ENCODE results near the gene TAS1R2.
A peak's percentile ranks its signal among the peaks of the same experiment; 100 is the strongest.
"Not testable (repeated sequence)": the region's sequence is repeated elsewhere in the genome, so short reads cannot be mapped to it uniquely, and the experiment has no call there.

TAS1R2 gene

DNA sequence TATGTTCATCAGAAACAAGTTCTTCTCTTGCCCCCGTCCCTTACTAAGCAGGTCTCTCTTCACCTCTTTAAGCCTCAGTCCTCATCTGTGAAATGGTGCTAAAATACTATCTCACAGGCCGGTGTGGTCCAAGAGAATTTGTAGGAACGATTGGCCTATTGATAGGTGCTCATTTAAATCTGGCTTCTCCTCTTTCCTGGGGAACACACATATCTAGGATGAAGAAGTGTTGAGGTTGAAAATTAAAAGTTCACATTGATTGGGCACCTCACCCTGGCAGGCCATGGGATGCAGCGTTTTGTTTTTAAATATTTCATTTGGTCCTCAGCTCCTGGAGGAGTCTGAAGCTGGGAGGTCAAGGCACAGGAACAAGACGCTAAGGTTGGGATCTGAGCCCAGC, 8.9 kb upstream of the TAS1R2 start:
- no peak for DNase-seq

DNA sequence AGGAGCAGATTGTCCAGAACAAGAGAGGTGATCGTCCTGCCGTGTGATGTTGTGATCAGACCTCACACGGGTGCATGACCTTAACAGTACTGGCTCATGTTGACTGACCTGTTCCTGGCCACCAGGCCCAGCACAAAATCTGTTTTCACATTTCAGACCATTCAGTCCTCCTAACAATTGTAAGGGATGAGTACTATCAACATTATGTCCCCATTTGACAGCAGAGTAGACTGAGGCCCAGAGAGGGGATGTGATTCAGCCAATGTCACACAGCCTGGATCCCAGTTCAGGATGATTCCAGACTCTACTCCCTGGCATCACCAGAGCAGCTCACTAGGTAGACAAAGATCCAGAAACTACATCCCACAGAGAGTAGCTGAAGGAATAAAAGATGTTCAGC, 7.4 kb upstream of the TAS1R2 start:
- DNase-seq, result no peak

DNA sequence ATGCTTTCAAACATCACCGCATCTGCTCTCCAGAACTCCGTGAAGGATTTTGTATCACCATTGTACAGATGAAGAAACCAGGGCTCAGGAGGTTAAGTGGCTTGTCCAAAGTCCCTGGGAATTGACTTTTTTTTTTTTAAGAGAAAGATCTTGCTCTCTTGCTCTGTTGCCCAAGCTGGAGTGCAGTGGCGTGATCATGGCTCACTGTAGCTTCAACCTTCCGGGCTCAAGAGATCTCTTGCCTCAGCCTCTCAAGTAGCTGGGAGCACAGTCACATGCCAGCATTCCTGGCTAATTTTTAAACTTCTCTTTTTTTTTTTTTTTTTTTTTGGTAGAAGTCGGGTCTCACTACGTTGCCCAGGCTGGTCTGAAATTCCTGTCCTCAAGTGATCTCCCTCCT, 6.9 kb upstream of the TAS1R2 start:
- DNase-seq, result no peak

DNA sequence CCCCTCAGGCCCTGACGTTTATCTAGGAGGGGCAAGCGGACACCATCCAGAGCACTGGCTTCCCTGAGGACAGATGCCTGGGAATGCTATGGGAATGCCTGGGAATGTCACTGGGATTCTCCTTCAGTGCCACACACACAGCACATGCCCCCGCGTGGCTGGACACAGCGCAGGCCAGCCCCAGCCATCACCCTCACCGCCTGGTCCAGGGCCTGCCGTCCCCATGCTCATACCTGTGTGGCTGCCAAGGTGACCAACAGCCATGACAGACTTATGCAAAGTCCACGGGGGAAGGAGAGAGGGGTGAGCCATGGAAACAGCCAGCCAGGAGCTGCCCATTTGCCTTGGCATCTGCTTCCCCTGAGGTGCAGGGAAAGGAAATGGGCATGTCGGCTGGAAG, 5.7 kb upstream of the TAS1R2 start:
- no peak for DNase-seq

DNA sequence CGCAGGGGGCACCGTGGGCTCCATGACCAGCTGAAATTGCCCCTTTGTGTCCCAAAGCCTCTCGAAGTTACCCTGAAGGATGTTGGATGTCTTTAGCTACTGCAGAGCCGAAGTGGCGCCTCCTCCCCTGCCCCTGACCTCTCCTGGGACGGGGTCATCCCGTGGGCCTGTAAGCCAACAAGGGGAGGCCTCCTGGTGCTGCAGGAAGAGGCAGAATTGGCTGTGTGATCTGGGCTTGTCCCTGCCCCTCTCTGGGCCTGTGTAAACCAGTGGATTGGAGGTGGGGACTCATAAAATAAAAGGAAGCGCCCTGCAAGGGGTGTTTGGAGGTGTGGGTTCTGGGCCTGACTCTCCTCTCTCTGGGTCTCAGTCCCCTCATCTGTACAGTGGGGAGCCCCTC, 2.1 kb upstream of the TAS1R2 start:
- DNase-seq, result no peak

- DNase-seq, result no peak
Observed at GRCh38 chr1:18861082-18861481, 1.6 kb upstream of the TAS1R2 start.

DNA sequence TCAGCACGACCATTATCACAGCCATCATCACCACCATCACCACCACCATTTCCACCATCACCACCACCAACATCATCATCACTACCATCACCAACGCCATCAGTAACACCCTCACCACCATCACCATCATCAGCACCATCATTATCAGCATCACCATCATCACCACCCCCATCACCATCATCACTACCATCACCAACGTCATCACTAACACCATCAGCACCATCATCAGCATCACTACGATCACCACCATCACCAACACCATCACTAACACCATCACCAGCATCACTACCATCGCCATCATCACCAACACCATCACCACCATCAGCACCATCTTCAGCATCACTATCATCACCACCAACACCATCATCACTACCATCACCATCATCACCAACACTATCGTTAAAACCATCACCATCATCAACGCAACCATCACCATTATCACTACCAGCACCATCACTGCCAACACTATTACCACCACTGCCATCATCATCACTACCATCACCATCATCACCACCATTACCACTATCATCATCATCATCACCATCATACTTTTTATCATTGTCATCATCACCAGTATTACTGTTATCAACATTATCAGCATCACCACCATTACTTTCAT, 1.3 kb downstream of the TAS1R2 start:
- DNase-seq, result no peak

- no peak for DNase-seq
Observed at GRCh38 chr1:18856435-18856834, 3.0 kb downstream of the TAS1R2 start.

DNA sequence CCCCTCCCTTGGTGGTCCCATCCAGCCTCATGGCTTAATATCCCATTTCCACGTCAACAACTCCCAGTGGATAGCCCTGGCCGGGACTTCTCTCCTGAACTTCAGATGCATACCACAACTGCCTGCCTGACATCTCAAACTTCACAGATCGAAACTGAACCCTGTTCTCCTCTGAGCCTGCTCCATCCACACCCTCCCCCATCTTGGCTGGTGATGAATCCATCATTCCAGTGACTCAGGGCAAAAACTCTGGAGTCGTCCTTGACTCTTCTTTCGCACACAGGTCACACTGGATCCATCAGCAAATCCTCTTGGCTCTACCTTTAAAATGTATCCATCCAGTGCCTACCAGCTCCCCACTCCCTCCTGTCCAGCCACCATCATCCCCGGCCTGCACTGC, 3.9 kb downstream of the TAS1R2 start:
- no peak for DNase-seq

DNA sequence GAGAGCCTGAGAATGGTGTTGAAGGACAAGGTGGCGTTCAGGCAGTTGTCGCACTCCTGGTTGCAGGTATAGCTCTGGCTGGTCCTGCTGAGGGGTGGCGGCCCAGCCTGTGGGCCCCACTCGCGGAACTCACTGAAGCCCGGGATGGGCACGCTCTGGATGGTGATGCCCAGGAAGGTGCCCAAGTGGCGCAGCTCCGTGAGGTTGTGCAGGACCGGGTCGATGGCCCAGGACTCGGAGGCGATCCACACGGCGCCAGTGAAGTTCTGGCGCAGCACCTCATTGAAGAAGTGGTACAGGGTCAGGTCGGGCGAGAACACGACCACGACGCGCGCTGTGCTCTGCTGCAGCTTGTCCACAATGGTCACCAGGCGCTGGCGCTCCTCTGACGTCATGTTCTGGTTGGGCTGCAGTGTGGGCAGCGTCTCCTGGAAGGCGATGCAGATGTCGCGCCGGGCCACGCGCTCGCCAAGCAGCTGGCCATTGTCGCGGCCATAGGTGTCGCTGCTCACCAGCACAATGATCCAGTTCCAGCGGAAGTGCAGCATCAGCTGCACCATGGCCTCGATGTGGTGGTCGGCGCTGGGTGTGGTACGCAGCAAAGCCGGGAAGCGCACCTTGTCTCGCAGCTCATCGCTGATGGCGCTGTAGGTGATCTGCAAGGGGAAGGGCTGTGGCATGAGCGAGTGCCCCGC, 5.0 kb downstream of the TAS1R2 start:
- no peak for DNase-seq

- DNase-seq, result no peak
Observed at GRCh38 chr1:18852501-18852900, 7.0 kb downstream of the TAS1R2 start.

GRCh38 chr1:18849261-18849711, 10.2 kb downstream of the TAS1R2 start:
- DNase-seq, result no peak

- not testable (repeated sequence) for DNase-seq
Observed at GRCh38 chr1:18847723-18848122, 11.7 kb downstream of the TAS1R2 start.

- no peak for DNase-seq
Observed at GRCh38 chr1:18840145-18840544, 19.3 kb downstream of the TAS1R2 start.

DNA sequence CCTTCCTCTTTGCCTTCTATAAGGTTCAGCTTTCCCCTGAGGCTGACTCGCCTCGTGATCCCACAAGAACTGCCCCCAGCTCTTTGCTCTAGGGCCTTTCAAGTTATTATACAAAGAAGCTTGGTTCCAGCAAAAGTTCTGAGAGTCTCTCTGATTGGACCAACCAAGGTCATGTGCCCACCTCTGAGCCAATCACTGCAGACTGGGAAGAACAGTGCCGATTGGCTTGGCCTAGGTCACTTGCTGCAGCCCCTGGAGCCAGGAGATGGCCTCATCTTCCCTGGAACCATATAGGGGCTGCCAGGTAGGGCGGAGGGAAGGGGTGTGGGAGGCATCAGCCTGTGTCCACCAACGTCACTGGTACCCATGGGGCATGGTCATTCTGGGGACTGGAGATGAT, 22.8 kb downstream of the TAS1R2 start:
- DNase-seq, result no peak

GRCh38 chr1:18832319-18832718, 27.1 kb downstream of the TAS1R2 start:
- DNase-seq, result not testable (repeated sequence)

GRCh38 chr1:18831656-18832055, 27.8 kb downstream of the TAS1R2 start:
- no peak for DNase-seq

- DNase-seq, result no peak
Observed at GRCh38 chr1:18830596-18830995, 28.9 kb downstream of the TAS1R2 start.

- no peak for DNase-seq
Observed at GRCh38 chr1:18829671-18830070, 29.8 kb downstream of the TAS1R2 start.

DNA sequence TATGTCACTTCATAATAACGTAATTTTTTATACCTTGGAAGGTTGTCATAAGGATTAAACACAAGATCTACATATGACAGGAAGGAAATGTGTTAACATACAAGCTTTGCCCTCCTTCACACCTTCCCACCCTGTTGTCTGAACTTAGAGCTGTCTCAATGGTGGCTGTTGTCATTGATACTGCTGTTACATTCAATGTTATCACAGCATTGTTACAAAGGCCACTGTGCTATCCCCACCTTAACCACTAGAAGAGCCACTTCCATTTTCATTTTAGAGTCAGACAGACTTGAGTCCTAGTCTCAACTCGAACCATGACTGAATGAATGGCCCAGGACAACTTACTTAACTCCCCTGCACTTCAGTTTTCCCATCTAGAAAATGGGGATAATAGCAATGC, 31.2 kb downstream of the TAS1R2 start:
- DNase-seq, result no peak

GRCh38 chr1:18823438-18823837, 36.0 kb downstream of the TAS1R2 start:
- no peak for DNase-seq

- peak; percentile 68 for DNase-seq
Observed at GRCh38 chr1:18820791-18821641, 38.4 kb downstream of the TAS1R2 start.

- DNase-seq, result no peak
Observed at GRCh38 chr1:18819986-18820790, 39.3 kb downstream of the TAS1R2 start.
